ENCODE results near the gene C1orf21.

DNA sequence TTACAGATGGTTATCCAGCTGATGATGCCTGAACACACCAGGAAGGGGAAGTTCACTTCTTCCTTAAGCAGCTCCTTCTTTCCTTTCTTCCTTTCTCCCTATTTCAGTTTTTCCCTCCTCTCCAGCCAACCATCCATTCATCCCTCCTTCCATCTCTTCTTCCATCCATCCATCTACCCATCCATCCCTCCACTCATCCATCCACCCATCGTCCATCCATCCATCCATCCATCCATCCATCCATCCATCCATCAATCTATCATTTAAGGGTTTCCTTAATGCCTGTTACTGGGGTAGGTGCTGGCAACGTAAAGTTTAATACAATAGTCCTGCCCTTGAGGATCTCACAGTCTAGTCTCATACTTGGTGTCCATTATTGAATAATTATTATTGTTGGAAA is 36.8 kb downstream of the C1orf21 start:
- TF ChIP-seq CTCF (IDR thresholded peaks at IDR 0.05) (no peak), ZBTB21 (CRISPR knock-in tag; IDR thresholded peaks at IDR 0.05; ENCODE audit: borderline replicate concordance) (no peak)
- TF ChIP-seq, protein P1, sequence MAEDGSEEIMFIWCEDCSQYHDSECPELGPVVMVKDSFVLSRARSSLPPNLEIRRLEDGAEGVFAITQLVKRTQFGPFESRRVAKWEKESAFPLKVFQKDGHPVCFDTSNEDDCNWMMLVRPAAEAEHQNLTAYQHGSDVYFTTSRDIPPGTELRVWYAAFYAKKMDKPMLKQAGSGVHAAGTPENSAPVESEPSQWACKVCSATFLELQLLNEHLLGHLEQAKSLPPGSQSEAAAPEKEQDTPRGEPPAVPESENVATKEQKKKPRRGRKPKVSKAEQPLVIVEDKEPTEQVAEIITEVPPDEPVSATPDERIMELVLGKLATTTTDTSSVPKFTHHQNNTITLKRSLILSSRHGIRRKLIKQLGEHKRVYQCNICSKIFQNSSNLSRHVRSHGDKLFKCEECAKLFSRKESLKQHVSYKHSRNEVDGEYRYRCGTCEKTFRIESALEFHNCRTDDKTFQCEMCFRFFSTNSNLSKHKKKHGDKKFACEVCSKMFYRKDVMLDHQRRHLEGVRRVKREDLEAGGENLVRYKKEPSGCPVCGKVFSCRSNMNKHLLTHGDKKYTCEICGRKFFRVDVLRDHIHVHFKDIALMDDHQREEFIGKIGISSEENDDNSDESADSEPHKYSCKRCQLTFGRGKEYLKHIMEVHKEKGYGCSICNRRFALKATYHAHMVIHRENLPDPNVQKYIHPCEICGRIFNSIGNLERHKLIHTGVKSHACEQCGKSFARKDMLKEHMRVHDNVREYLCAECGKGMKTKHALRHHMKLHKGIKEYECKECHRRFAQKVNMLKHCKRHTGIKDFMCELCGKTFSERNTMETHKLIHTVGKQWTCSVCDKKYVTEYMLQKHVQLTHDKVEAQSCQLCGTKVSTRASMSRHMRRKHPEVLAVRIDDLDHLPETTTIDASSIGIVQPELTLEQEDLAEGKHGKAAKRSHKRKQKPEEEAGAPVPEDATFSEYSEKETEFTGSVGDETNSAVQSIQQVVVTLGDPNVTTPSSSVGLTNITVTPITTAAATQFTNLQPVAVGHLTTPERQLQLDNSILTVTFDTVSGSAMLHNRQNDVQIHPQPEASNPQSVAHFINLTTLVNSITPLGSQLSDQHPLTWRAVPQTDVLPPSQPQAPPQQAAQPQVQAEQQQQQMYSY (CRISPR knock-in tag; IDR thresholded peaks at IDR 0.05) = no peak

Data from WTC11 (cell line).